HEK293T (cell line): Measurements from ENCODE around the gene MOCS2.
"Not testable (repeated sequence)": the region's sequence is repeated elsewhere in the genome, so short reads cannot be mapped to it uniquely, and the experiment has no call there.

Experiments
- CTCF ChIA-PET: fragments of 350-600 bp; formaldehyde crosslinking; extraction: SDS; loops from one replicate; lab custom pipeline; 2021; ENCODE audit warnings: antibody characterized with exemption, inconsistent platforms; lab: Yijun Ruan, JAX
- POLR2A ChIA-PET: fragments of 350-600 bp; formaldehyde crosslinking; extraction: SDS; loops from one replicate; lab custom pipeline; 2020; ENCODE audit warnings: antibody characterized with exemption, inconsistent platforms; lab: Yijun Ruan, JAX
- DNase-seq: peaks from one replicate; pipeline ENCODE4 v3.0.0; 2012; ENCODE audit warnings: mixed read lengths; ENCODE audit errors: extremely low spot score
- ARNT ChIP-seq: fragments of 450-650 bp; IDR thresholded peaks from 2 replicates; pipeline ENCODE4 v1.6.1; 2017; ENCODE audit warnings: mild to moderate bottlenecking
- BHLHE40 ChIP-seq: fragments of 450-650 bp; IDR thresholded peaks from 2 replicates; pipeline ENCODE4 v1.6.1; 2016; ENCODE audit warnings: mild to moderate bottlenecking, moderate library complexity, borderline replicate concordance
- CTBP1 ChIP-seq: fragments of 450-650 bp; IDR thresholded peaks from 2 replicates; pipeline ENCODE4 v1.6.1; 2016; ENCODE audit warnings: borderline replicate concordance
- ELF4 ChIP-seq: fragments of 450-650 bp; IDR thresholded peaks from 2 replicates; pipeline ENCODE4 v1.6.1; 2017; ENCODE audit warnings: antibody characterized with exemption
- FOXA1 ChIP-seq: fragments of 450-650 bp; IDR thresholded peaks from 2 replicates; pipeline ENCODE4 v1.6.1; 2016; ENCODE audit warnings: mild to moderate bottlenecking
- FOXK2 ChIP-seq: fragments of 450-650 bp; IDR thresholded peaks from 2 replicates; pipeline ENCODE4 v1.6.1; 2016; ENCODE audit warnings: mild to moderate bottlenecking
- FOXM1 ChIP-seq: fragments of 450-650 bp; IDR thresholded peaks from 2 replicates; pipeline ENCODE4 v1.6.1; 2017; ENCODE audit warnings: mild to moderate bottlenecking, borderline replicate concordance
- HDGF ChIP-seq: fragments of 450-650 bp; IDR thresholded peaks from 2 replicates; pipeline ENCODE4 v1.6.1; 2017; ENCODE audit warnings: antibody characterized with exemption, borderline replicate concordance
- L3MBTL2 ChIP-seq: fragments of 450-650 bp; conservative IDR thresholded peaks from 2 replicates; pipeline ENCODE4 v1.6.1; 2016; ENCODE audit warnings: mild to moderate bottlenecking
- LEF1 ChIP-seq: fragments of 450-650 bp; IDR thresholded peaks from 2 replicates; pipeline ENCODE4 v1.6.1; 2017; ENCODE audit warnings: mild to moderate bottlenecking, borderline replicate concordance
- NFRKB ChIP-seq: fragments of 450-650 bp; IDR thresholded peaks from 2 replicates; pipeline ENCODE4 v1.6.1; 2016; ENCODE audit warnings: mild to moderate bottlenecking, moderate library complexity
- SP1 ChIP-seq: fragments of 450-650 bp; IDR thresholded peaks from 2 replicates; pipeline ENCODE4 v1.6.1; 2017
- SUZ12 ChIP-seq: fragments of 450-650 bp; IDR thresholded peaks from 2 replicates; pipeline ENCODE4 v1.6.1; 2016; ENCODE audit warnings: mild to moderate bottlenecking
- TARDBP ChIP-seq: fragments of 450-650 bp; IDR thresholded peaks from 2 replicates; pipeline ENCODE4 v1.6.1; 2016
- ZNF384 ChIP-seq: fragments of 450-650 bp; IDR thresholded peaks from 2 replicates; pipeline ENCODE4 v1.6.1; 2016
- TF ChIP-seq, protein P1 (sequence below): fragments of 450-650 bp; IDR thresholded peaks from 2 replicates; pipeline ENCODE4 v1.6.1; 2016

The MOCS2 gene

DNA sequence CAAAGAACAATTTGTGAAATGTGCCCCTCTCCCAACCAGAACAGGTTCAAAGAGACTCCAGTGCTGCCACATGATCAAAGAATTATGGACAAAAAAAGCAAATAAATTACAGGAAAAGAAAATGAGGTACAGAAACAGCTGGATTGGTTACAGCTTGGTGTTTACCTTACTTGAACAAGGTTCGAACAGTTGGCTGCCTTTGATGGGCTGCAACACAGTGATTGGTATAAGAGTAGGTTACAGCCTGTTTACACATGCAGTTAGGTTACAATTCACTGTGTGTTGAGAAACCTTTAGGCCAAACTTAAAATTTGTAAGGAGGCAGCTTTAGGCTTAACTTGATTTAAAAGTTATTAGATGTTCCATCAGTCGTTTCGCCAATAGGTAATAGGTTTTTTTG is 3.4 kb upstream of the MOCS2 start:
- CTCF ChIA-PET = interaction anchor here (0.6 kb wide), 2 partner anchors 74 to 1300 kb away, joined by 3 to 5 read pairs; no protein-coding TSS in a partner anchor
- TF ChIP-seq FOXK2 (no peak), LEF1 (no peak), ELF4 (no peak), TARDBP (no peak), NFRKB (no peak), HDGF (no peak), FOXM1 (no peak), ARNT (no peak), ZNF384 (no peak)
- no peak for DNase-seq
- POLR2A ChIA-PET = no interaction called here

- DNase-seq, POLR2A ChIA-PET: not testable (repeated sequence)
- CTCF ChIA-PET = interaction anchor here (0.6 to 0.7 kb wide), 3 partner anchors 73 to 1300 kb away, joined by 3 to 5 read pairs (median 3); no protein-coding TSS in a partner anchor
Measured at GRCh38 chr5:53112307-53112706, 2.8 kb upstream of the MOCS2 start.

DNA sequence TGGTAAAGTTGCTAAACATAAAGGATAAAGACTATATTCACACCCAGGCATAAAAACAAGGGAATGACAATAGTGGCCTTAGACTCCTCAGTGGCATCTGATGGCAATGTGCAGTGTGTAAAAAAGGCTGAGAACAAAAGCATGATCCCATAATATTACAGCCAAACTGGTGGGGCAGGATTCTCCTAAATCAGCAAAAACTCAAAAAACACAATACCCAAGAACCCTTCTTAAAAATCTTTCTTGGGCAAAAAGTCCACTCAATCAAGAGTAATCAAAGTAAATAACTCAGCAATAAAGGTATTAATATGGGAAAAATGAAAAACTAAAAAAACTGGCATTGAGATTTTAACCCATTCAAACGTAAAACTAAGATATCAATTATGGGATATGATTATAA is 1.6 kb upstream of the MOCS2 start:
- no peak for DNase-seq
- TF ChIP-seq ZNF384 (no peak), SP1 (no peak), FOXK2 (no peak), HDGF (no peak), NFRKB (no peak), FOXM1 (no peak), CTBP1 (no peak), FOXA1 (no peak), BHLHE40 (no peak)
- TF ChIP-seq, protein P1, sequence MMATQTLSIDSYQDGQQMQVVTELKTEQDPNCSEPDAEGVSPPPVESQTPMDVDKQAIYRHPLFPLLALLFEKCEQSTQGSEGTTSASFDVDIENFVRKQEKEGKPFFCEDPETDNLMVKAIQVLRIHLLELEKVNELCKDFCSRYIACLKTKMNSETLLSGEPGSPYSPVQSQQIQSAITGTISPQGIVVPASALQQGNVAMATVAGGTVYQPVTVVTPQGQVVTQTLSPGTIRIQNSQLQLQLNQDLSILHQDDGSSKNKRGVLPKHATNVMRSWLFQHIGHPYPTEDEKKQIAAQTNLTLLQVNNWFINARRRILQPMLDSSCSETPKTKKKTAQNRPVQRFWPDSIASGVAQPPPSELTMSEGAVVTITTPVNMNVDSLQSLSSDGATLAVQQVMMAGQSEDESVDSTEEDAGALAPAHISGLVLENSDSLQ = no peak
- ChIA-PET CTCF (no interaction called here), POLR2A (no interaction called here)

GRCh38 chr5:53110156-53110555 is 599 bp upstream of the MOCS2 start:
- POLR2A ChIA-PET = interaction anchor here (0.5 to 1.7 kb wide), 14 partner anchors 8 to 368 kb away, joined by 3 to 14 read pairs (median 4); no protein-coding TSS in a partner anchor
- DNase-seq = no peak
- CTCF ChIA-PET = interaction anchor here (1.0 kb wide), 1 partner anchor 14 kb away, joined by 3 read pairs; no protein-coding TSS in a partner anchor
- TF ChIP-seq ELF4 (no peak), BHLHE40 (no peak), L3MBTL2 (no peak), CTBP1 (no peak), NFRKB (no peak), SP1 (no peak), LEF1 (no peak), FOXK2 (no peak), ZNF384 (no peak), FOXA1 (no peak), TARDBP (no peak), ARNT (no peak), FOXM1 (no peak), HDGF (no peak), SUZ12 (no peak)
- TF ChIP-seq, protein P1 = no peak

GRCh38 chr5:53109056-53109442 is 508 bp downstream of the MOCS2 start:
- TF ChIP-seq, protein P1 = peak; percentile 40; the same call in 1 of the 2 replicates
- TF ChIP-seq FOXK2 = no peak
- 0 out of 2 replicates have a peak, but pooled peaks have one; percentile 9 for TF ChIP-seq L3MBTL2
- ChIA-PET POLR2A (interaction anchor here (1.0 to 1.7 kb wide), 11 partner anchors 9 to 328 kb away, joined by 3 to 14 read pairs (median 4); no protein-coding TSS in a partner anchor), CTCF (interaction anchor here (1.0 kb wide), 1 partner anchor 13 kb away, joined by 3 read pairs; no protein-coding TSS in a partner anchor)
- no peak for DNase-seq

DNA sequence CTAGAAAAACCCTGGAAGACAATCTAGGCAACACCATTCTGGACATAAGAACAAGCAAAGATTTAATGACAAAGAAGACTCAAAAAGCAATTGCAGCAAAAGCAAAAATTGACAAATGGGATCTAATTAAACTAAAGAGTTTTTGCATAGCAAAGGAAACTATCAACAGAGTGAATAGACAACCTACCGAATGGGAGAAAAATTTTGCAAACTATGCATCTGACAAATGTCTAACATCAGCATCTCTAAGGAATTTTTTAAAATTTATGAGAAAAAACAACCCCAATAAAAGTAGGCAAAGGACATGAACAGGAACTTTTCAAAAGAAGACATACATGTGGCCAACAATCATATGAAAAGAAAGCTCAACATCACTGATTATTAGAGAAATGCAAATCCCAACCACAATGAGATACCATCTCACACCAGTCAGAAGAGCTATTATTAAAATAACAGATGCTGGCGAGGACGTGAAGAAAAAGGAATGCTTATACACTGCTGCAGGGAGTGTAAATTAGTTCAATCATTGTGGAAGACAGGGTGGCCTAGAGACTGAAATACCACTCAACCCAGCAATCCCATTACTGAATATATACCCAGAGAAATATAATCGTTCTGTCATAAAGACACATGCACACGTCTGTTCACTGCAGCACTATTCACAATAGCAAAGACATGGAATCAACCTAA is 3.8 kb downstream of the MOCS2 start:
- no peak for DNase-seq
- ChIA-PET CTCF (interaction anchor here (1.5 kb wide), 1 partner anchor 11 kb away, joined by 3 read pairs; no protein-coding TSS in a partner anchor), POLR2A (no interaction called here)
- TF ChIP-seq ARNT (no peak), FOXA1 (no peak), SP1 (no peak)

DNA sequence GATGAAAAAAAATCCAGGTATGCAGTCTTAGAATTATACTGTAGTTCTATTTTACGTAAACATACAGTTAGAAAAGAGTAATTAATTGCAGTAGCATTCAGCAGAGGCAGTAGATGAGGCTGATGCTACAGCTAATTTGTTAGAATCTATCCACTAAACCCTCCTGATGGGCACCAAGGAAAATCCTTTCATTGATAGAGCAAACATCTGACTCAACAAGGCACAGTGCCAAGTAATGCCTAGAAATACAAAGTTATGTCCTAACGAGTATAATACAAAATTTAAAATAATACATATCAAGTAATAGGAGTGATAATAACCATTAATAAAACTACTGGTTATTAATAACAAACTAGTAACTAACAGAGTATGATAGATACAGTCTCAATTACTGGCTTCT is 9.0 kb downstream of the MOCS2 start:
- CTCF ChIA-PET = no interaction called here
- DNase-seq = no peak
- POLR2A ChIA-PET = no interaction called here

More for the DNA sequence above, 9.0 kb downstream of the MOCS2 start:
- no peak for TF ChIP-seq FOXK2
- TF ChIP-seq NFRKB = no peak
- no peak for TF ChIP-seq SUZ12
- TF ChIP-seq, protein P1 = no peak
- no peak for TF ChIP-seq LEF1
- no peak for TF ChIP-seq TARDBP
- TF ChIP-seq ZNF384 = no peak
- TF ChIP-seq FOXA1 = no peak
- TF ChIP-seq CTBP1 = no peak
- no peak for TF ChIP-seq SP1
- TF ChIP-seq ELF4 = no peak
